PFSK-1 (cell line): Measurements from ENCODE around the gene ACAD9.

Source experiments
- POLR2AphosphoS5 ChIP-seq: IDR thresholded peaks from 2 replicates; pipeline ENCODE4 v1.6.1; 2012; ENCODE audit warnings: low read depth, mild to moderate bottlenecking, control low read depth, low read length, moderate library complexity
- TAF1 ChIP-seq: IDR thresholded peaks from 2 replicates; pipeline ENCODE4 v1.6.1; 2012; ENCODE audit warnings: low read length, control low read depth, borderline replicate concordance; ENCODE audit not compliant: insufficient read depth

GRCh38 chr3:128845778-128846485 is 33.5 kb upstream of the ACAD9 start:
- TF ChIP-seq TAF1, result no peak
- no peak for TF ChIP-seq POLR2AphosphoS5
